ENCODE results near the gene WNT9B. TPM values are rescaled to one million over a fixed set of nuclear protein-coding genes. Genes with fewer than 3 reads are reported as not detected.

WNT9B gene
- total RNA-seq, 4 donors from 2014 or later = 0.31 to 0.81 (median 0.45) TPM; not detected in 1

DNA sequence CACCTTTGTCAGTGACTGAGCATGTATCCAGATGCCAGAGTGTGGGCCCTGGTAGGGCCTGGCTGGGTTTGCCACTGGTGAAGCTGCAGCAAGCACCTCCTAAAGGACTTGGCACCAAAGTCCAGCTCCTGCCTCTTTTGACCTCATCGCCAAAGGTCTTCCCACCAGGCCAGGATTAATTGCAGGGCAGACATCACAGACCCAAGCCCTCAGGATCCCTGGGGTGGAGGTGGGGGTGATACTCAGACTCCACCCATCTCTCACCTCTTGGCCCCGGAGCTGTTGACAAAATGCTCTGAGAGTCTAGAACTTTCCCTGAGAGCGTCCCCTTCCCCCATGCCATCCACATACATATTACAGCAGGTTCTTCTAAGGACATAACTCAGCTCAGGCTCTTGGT lies 37.5 kb upstream of the WNT9B start:
- peaks cover 75% of the 10 kb centered on the region for H3K27me3 ChIP-seq
- H3K9me3 ChIP-seq = no peaks in the 10 kb centered on the region
- WGBS, 2 donors (ENCODE audit: low coverage in 1 of 2) = 68 to 76% methylated on average over 2 of the region's 3 CpGs
- TF ChIP-seq POLR2AphosphoS5 (IDR thresholded peaks at IDR 0.05) (no peak), POLR2A (IDR thresholded peaks at IDR 0.05) (no peak), EP300 (IDR thresholded peaks at IDR 0.05) (no peak)
- TF ChIP-seq, protein P1, sequence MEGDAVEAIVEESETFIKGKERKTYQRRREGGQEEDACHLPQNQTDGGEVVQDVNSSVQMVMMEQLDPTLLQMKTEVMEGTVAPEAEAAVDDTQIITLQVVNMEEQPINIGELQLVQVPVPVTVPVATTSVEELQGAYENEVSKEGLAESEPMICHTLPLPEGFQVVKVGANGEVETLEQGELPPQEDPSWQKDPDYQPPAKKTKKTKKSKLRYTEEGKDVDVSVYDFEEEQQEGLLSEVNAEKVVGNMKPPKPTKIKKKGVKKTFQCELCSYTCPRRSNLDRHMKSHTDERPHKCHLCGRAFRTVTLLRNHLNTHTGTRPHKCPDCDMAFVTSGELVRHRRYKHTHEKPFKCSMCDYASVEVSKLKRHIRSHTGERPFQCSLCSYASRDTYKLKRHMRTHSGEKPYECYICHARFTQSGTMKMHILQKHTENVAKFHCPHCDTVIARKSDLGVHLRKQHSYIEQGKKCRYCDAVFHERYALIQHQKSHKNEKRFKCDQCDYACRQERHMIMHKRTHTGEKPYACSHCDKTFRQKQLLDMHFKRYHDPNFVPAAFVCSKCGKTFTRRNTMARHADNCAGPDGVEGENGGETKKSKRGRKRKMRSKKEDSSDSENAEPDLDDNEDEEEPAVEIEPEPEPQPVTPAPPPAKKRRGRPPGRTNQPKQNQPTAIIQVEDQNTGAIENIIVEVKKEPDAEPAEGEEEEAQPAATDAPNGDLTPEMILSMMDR (IDR thresholded peaks at IDR 0.05) = no peak
- H3K27ac ChIP-seq = no peak overlapping the region
- H3K4me1 ChIP-seq = peaks cover 0 to 23% (median 8%) of the 10 kb centered on the region in 3 donors
- no peak for ATAC-seq
- no peak overlapping the region for H3K4me3 ChIP-seq
- H3K36me3 ChIP-seq = no peaks in the 10 kb centered on the region

DNA sequence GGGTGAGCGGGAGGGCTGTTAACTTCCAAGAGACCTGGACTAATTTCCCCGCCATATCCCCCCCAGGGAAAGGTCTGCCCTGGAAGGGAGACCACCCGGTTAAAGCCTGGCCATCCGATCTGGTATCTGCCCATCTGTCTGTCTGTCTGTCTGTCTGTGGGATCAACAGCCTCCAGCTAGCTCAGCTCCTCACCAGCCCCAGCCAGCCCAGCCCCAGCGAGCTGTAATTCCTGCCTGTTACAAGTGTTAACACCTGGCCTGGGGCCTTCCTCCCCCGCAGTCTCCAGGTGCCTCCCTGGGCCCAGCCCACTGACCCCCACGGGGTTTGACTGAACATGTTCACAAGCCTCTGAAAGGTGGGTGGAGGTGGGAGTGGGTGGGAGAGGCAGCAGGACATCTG lies 36.9 kb upstream of the WNT9B start:
- Histone ChIP-seq H3K9me3 (no peaks in the 10 kb centered on the region), H3K36me3 (no peaks in the 10 kb centered on the region), H3K27ac (no peak overlapping the region), H3K4me1 (peaks cover 0 to 28% (median 9%) of the 10 kb centered on the region in 3 donors), H3K27me3 (peaks cover 80% of the 10 kb centered on the region), H3K4me3 (no peak overlapping the region)
- TF ChIP-seq EP300 (IDR thresholded peaks at IDR 0.05) (no peak), POLR2A (IDR thresholded peaks at IDR 0.05) (no peak), POLR2AphosphoS5 (IDR thresholded peaks at IDR 0.05) (no peak)
- TF ChIP-seq, protein P1 (IDR thresholded peaks at IDR 0.05) = no peak
- no peak for ATAC-seq
- WGBS, 2 donors (ENCODE audit: low coverage in 1 of 2) = 56 to 100% methylated on average over 1 to 2 of the region's 7 CpGs

DNA sequence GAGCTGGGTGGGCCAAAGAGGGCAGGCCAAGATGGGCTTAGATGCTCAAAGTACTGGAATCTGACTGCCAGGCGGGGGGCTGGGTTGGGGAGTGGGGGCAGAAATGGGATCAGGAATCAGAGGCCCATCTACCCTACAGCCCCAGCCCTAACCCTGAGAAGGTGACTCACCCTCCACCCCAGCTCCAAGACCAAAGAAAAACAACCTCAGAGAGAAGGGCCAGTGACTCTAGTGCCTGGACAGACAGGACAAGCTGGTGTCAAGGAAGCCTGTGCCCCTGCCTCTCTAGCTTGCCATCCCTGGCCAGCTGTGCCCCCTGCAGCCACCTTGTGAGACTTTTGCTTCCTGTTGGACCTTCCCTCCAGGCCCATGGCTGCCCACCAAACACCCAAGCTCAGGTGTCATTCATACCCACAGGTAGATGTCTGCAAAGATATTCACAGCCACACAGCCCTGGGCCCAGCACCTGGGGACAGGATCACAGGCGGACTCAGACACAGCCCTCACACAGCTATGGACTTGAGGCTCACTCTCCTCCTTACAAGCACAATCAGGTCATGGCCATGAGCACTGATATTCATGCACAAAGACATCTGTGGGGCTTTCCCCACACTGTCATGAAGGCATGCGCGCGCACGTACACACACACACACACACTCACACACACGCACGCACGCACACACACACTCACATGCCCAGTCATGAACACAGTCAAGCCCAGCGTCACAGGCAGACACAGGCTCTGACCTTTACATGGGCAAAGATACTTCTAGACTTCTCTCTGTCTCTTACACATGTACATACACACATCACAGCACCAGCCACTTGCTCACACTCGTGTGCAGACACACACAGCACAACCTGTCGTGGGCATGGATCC lies 35.7 kb upstream of the WNT9B start:
- no peak overlapping the region for H3K4me3 ChIP-seq
- H3K9me3 ChIP-seq = no peaks in the 10 kb centered on the region
- no peaks in the 10 kb centered on the region for H3K36me3 ChIP-seq
- ATAC-seq = no peak
- peaks cover 0 to 37% (median 9%) of the 10 kb centered on the region in 3 donors for H3K4me1 ChIP-seq
- peaks cover 93% of the 10 kb centered on the region for H3K27me3 ChIP-seq
- no peak overlapping the region for H3K27ac ChIP-seq
- TF ChIP-seq, protein P1 (IDR thresholded peaks at IDR 0.05) = no peak
- TF ChIP-seq POLR2A (IDR thresholded peaks at IDR 0.05) = no peak
- WGBS, 2 donors (ENCODE audit: low coverage in 1 of 2) = 71 to 97% methylated on average over 5 to 8 of the region's 12 CpGs

DNA sequence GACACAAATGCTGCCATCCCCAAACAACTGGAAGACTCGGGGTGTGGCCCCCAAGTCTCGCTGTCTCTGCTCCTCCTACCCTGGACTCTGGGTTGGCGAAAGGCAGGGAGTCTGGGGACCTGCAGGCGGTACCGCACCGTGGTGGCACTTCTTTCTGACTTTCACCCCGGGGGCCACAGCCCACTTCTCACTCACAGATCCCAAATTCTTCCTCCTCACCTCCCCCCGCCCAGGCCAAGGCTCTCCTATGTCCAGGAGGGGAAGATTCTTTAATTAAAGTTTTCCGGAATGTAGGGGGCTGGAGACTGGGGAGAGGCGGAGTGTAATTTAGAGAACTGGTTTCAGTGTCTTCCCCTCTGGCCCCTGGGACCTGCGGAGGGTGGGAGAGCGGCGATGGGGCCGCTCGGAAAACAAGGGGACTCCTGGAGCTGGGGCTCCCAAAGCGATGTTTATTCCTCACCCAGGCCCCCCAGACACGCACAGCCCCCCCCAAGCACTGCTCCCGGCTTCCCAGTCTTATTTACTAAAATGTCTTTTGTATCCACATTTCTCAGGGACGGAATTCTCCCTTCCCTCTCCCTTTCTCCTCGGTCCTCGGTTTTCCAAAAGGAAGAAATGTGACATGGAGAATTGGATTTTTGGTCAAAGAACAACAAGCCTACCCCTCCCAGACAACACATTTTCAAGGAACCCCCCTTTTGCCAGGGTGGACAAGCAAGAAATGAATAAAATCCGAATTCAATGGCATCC lies 34.1 kb upstream of the WNT9B start:
- H3K4me3 ChIP-seq = no peak overlapping the region
- 0 to 25% methylated on average over 1 to 12 of the region's 22 CpGs for WGBS, 2 donors (ENCODE audit: low coverage in 1 of 2)
- peaks cover 0 to 38% (median 9%) of the 10 kb centered on the region in 3 donors for H3K4me1 ChIP-seq
- ATAC-seq = no peak
- peaks cover 0 to 4% (median 0%) of the 10 kb centered on the region in 3 donors for H3K9me3 ChIP-seq
- peaks cover 97% of the 10 kb centered on the region for H3K27me3 ChIP-seq
- no peak overlapping the region for H3K27ac ChIP-seq
- TF ChIP-seq EP300 (IDR thresholded peaks at IDR 0.05) (no peak), POLR2A (IDR thresholded peaks at IDR 0.05) (no peak)
- TF ChIP-seq, protein P1 (IDR thresholded peaks at IDR 0.05) = no peak
- no peaks in the 10 kb centered on the region for H3K36me3 ChIP-seq

Measured in gastroesophageal sphincter (tissue), 4 donors.